Measurements from ENCODE around the gene KPNA6.

DNA sequence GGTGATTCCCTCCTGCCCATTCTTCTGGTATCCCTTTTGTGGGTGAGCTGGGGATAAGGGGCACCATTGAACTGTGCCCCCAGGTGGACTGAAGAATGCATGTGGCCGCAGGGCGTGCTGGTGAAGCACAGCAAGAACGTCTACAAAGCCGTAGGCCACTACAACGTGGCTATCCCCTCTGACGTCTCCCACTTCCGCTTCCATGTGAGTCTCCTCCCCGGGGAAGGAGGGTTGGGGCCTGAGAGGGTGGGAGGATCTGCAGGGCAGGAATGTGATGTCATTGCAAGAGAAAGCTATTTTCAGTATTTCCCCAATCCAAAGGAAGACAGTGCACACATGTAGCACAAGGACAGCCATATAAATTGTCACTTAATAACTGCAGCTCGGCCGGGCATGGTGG, 7.5 kb upstream of the KPNA6 start:
- TF ChIP-seq MAFK (IDR thresholded peaks at IDR 0.05; ENCODE audit: low read depth, low read length), result no peak
- TF ChIP-seq POLR2A (IDR thresholded peaks at IDR 0.05; ENCODE audit: low read depth, low read length), result no peak
- TF ChIP-seq, protein P1, sequence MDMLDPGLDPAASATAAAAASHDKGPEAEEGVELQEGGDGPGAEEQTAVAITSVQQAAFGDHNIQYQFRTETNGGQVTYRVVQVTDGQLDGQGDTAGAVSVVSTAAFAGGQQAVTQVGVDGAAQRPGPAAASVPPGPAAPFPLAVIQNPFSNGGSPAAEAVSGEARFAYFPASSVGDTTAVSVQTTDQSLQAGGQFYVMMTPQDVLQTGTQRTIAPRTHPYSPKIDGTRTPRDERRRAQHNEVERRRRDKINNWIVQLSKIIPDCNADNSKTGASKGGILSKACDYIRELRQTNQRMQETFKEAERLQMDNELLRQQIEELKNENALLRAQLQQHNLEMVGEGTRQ (IDR thresholded peaks at IDR 0.05; ENCODE audit: low read depth, low read length), result no peak
- TF ChIP-seq, protein P2, sequence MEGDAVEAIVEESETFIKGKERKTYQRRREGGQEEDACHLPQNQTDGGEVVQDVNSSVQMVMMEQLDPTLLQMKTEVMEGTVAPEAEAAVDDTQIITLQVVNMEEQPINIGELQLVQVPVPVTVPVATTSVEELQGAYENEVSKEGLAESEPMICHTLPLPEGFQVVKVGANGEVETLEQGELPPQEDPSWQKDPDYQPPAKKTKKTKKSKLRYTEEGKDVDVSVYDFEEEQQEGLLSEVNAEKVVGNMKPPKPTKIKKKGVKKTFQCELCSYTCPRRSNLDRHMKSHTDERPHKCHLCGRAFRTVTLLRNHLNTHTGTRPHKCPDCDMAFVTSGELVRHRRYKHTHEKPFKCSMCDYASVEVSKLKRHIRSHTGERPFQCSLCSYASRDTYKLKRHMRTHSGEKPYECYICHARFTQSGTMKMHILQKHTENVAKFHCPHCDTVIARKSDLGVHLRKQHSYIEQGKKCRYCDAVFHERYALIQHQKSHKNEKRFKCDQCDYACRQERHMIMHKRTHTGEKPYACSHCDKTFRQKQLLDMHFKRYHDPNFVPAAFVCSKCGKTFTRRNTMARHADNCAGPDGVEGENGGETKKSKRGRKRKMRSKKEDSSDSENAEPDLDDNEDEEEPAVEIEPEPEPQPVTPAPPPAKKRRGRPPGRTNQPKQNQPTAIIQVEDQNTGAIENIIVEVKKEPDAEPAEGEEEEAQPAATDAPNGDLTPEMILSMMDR (conservative IDR thresholded peaks at IDR 0.05; ENCODE audit: low read depth, low read length), result no peak
- no peak for TF ChIP-seq BHLHE40 (IDR thresholded peaks at IDR 0.05; ENCODE audit: low read depth, low read length)
- TF ChIP-seq MXI1 (IDR thresholded peaks at IDR 0.05; ENCODE audit: borderline replicate concordance, low read depth, low read length), result no peak
- no peak for TF ChIP-seq CEBPB (IDR thresholded peaks at IDR 0.05; ENCODE audit: low read depth, low read length)
- TF ChIP-seq RAD21 (IDR thresholded peaks at IDR 0.05; ENCODE audit: low read length), result no peak
- TF ChIP-seq, protein P3, sequence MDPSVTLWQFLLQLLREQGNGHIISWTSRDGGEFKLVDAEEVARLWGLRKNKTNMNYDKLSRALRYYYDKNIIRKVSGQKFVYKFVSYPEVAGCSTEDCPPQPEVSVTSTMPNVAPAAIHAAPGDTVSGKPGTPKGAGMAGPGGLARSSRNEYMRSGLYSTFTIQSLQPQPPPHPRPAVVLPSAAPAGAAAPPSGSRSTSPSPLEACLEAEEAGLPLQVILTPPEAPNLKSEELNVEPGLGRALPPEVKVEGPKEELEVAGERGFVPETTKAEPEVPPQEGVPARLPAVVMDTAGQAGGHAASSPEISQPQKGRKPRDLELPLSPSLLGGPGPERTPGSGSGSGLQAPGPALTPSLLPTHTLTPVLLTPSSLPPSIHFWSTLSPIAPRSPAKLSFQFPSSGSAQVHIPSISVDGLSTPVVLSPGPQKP (IDR thresholded peaks at IDR 0.05; ENCODE audit: borderline replicate concordance, low read depth, low read length), result no peak
- TF ChIP-seq SMC3 (IDR thresholded peaks at IDR 0.05; ENCODE audit: low read depth, low read length), result no peak

Data from IMR-90 (cell line).